A549 treated with dexamethasone at 1 μM for 4 hours (cell line): Measurements from ENCODE around the gene PKLR. TPM values are rescaled to one million over a fixed set of nuclear protein-coding genes. Genes with fewer than 3 reads are reported as not detected.

Experiments used
- total RNA-seq: library from RNA; stranded (reverse); fragments of 200-300 nt; extraction: Qiagen RNA extraction; gene quantifications from 5 replicates; pipeline ENCODE4 v1.2.3, GENCODE V29; 2022

Gene PKLR
- not detected in 5 replicates for total RNA-seq

DNA sequence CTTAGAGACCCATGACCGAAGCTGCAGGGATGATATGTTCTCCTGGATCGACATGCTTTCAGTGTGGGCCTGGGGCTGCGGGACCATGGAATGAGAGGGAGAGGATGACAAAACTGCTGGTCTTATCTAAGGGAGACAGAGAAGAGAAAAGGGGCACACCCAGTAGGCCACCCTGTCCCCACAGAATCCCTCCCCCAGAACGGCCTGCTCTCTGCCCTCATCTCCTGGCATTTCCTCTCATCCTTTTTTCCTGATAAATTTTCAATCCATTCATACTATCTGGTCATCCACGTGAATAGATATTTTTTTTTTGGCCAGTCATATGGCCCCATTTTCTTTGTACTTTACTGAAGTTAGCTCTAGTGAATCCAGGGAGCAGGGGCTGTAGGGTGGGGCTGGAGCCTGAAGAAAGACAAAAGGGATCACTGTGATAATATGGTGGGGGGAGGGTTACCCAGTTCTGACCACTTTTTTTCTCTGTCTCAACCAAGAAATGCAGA is at the start of gene PKLR:
TSS of gene PKLR (minus strand) at position 97 of the 500 bp plus-strand sequence. CDS start at position 54, 43 bp downstream.

GRCh38 chr1:155320661-155321617 is 19.7 kb upstream of the PKLR start, which contains the start of gene RUSC1:
Gene RUSC1 (plus strand): TSS chr1:155320894. CDS start chr1:155321774, 880 bp downstream.

GRCh38 chr1:155308493-155309422 is 7.5 kb upstream of the PKLR start, which contains the start of gene FDPS:
Gene FDPS (plus strand): TSS chr1:155308866. CDS start chr1:155309790, 924 bp downstream.

DNA sequence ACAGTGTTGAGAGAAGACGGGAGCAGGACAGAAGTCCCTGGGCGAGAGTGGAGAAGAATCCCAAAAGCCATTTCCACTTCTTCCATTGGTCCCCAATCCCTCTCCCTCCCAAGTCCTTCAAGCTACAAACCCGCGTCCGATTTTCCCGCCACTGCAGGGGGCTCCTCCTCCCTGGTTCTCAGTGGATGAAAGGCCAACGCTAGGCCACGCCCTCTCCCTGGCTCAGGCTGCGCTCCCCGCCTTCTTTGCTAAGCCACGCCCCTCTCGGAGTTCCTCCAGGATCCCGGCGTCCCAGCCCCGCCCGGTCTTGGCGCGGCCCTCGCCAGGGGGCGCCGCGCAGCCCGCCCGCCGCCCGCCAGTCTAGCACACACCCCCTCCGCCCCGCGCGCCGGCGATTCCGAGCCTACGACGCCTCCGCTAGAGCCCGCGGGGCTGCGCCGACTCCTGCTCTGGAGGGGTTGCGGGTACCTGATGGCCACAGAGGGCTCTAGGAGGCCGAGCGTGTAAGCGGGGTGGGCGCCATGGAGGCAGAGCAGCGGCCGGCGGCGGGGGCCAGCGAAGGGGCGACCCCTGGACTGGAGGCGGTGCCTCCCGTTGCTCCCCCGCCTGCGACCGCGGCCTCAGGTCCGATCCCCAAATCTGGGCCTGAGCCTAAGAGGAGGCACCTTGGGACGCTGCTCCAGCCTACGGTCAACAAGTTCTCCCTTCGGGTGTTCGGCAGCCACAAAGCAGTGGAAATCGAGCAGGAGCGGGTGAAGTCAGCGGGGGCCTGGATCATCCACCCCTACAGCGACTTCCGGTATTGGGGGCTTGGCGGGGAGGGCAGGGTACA is 24.0 kb downstream of the PKLR start, which contains the start of gene HCN3:
TSS of gene HCN3 (plus strand) at position 394 of the 832 bp plus-strand sequence. CDS start at position 522, 128 bp downstream.

GRCh38 chr1:155273343-155274245 is 27.6 kb downstream of the PKLR start, which contains the start of gene CLK2:
Gene CLK2 (minus strand): TSS chr1:155273504. CDS start chr1:155270977, 2,527 bp downstream.

GRCh38 chr1:155261852-155262673 is 39.2 kb downstream of the PKLR start, which contains the start of gene SCAMP3:
Gene SCAMP3 (minus strand): TSS chr1:155262360. CDS start chr1:155262151, 209 bp downstream.

DNA sequence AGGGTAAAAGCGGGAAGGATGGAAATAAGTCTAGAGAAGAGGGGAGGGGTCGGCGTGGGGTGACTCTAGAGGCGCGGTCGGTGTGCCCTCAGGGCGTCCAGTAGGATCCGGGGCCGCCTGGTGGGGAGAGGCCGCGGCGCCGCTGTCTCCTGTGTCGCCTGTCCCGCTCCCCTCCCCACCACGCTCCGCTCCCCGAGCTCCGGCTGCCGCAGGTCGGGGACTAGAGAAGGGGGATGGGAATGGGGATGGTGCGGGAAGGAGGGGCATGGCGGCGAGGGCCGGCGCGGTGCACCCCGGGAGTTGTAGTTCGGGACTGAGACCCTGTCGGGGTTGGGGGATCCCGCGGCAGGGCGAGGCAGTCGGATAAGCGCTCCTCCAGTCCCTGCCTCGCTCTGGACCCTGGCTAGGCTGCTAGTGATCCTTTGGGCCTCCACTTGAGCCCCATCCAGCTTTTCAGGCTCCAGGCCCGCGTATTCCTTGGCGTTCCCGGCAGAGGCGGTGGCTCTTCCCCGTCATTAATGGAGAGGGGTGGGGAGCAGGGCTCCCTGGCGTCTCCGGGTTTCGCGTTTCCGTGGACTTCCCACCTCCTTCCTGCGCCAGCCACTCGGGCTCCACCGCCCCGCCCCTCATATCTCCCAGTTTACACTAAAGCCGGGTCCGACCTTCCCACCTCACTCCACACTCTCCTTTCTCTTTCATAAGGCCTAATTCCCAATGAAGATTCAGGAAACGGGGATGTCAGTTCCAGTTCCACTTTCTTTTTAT is 45.8 kb downstream of the PKLR start, which contains the start of gene ENTREP3:
TSS of gene ENTREP3 (minus strand) at position 241 of the 765 bp plus-strand sequence. CDS start 606 bp downstream, outside the sequence.

Other genes starting within 250 kb of the PKLR start
- gene EFNA4, start 237.7 kb downstream of the PKLR start, total RNA-seq, result 14.0 to 17.2 TPM (median 14.8 TPM) in 5 replicates
- 12.6 to 15.3 TPM (median 13.8 TPM) in 5 replicates for gene EFNA3, start 222.6 kb downstream of the PKLR start, total RNA-seq
- gene EFNA1, start 173.6 kb downstream of the PKLR start, total RNA-seq, result 16.4 to 24.1 TPM (median 18.9 TPM) in 5 replicates
- 30.9 to 37.0 TPM (median 32.7 TPM) in 5 replicates for gene SLC50A1, start 165.6 kb downstream of the PKLR start, total RNA-seq
- gene DPM3, start 160.9 kb downstream of the PKLR start, total RNA-seq, result 63.4 to 82.2 TPM (median 77.7 TPM) in 5 replicates
- 221 to 270 TPM (median 241 TPM) in 5 replicates for gene KRTCAP2, start 128.1 kb downstream of the PKLR start, total RNA-seq
- gene TRIM46, start 127.6 kb downstream of the PKLR start, total RNA-seq, result 1.8 to 2.9 TPM (median 2.5 TPM) in 5 replicates
- gene THBS3, start 93.5 kb downstream of the PKLR start, total RNA-seq, result 5.1 to 10.0 TPM (median 7.6 TPM) in 5 replicates
- 64.1 to 69.8 TPM (median 65.5 TPM) in 5 replicates for gene MTX1, start 92.7 kb downstream of the PKLR start, total RNA-seq
- 24.9 to 39.5 TPM (median 37.9 TPM) in 5 replicates for gene ENTREP3, start 46.0 kb downstream of the PKLR start, total RNA-seq
- gene SCAMP3, start 39.1 kb downstream of the PKLR start, total RNA-seq, result 92.3 to 126 TPM (median 116 TPM) in 5 replicates
- 14.9 to 27.8 TPM (median 25.9 TPM) in 5 replicates for gene CLK2, start 27.9 kb downstream of the PKLR start, total RNA-seq
- 3.1 to 5.7 TPM (median 5.4 TPM) in 5 replicates for gene HCN3, start 24.0 kb downstream of the PKLR start, total RNA-seq
- 164 to 188 TPM (median 168 TPM) in 5 replicates for gene FDPS, start 7.4 kb upstream of the PKLR start, total RNA-seq
- 35.2 to 46.8 TPM (median 45.3 TPM) in 5 replicates for gene RUSC1, start 19.5 kb upstream of the PKLR start, total RNA-seq